Prostate gland (tissue), 2 donors: ENCODE measurements around the gene KRTAP4-16. TPM values are rescaled to one million over a fixed set of nuclear protein-coding genes. Genes with fewer than 3 reads are reported as not detected.
"Not testable (repeated sequence)": the region's sequence is repeated elsewhere in the genome, so short reads cannot be mapped to it uniquely, and the experiment has no call there.

Experiments
- DNase-seq: peaks from one replicate; pipeline ENCODE4 v3.0.0-alpha.2; 2019; ENCODE audit warnings: low spot score
- H3K27ac ChIP-seq, 2 donors: fragments of 200-600 bp; sonication (generic); 2 replicates each; pipeline ENCODE4 v1.5.1; 2017 to 2019
- H3K27me3 ChIP-seq: fragments of 200-600 bp; sonication (generic); replicated peaks from 2 replicates; pipeline ENCODE4 v1.5.1; 2019; ENCODE audit not compliant: insufficient read depth
- H3K36me3 ChIP-seq, 2 donors: fragments of 200-600 bp; sonication (generic); 1 replicate in 1 of 2; 2 replicates in 1 of 2; pipeline versions ENCODE4 v1.5.1 to v1.8.1; 2017 to 2019
- H3K4me1 ChIP-seq: fragments of 200-600 bp; sonication (generic); replicated peaks from 2 replicates; pipeline ENCODE4 v1.5.1; 2019
- H3K4me3 ChIP-seq, 2 donors: fragments of 200-600 bp; sonication (generic); 2 replicates each; pipeline ENCODE4 v1.5.1; 2017 to 2019
- H3K9me3 ChIP-seq: fragments of 200-600 bp; sonication (generic); 2 replicates; pipeline ENCODE4 v1.5.1; 2017
- POLR2A ChIP-seq: fragments of 450-650 bp; IDR thresholded peaks from one replicate; pipeline ENCODE4 v1.6.1; 2016; ENCODE audit warnings: antibody characterized with exemption, mild to moderate bottlenecking
- POLR2AphosphoS5 ChIP-seq: sonication (generic); formaldehyde crosslinking; IDR thresholded peaks from one replicate; pipeline ENCODE4 v1.6.1; 2017; ENCODE audit warnings: antibody characterized with exemption
- WGBS: methylation state at CpG from one replicate; pipeline ENCODE4 v1.1.5; 2018; 5-methylcytosine and 5-hydroxymethylcytosine counted together
- intact Hi-C: fragments of 100-400 bp; cut with DNase I; formaldehyde crosslinking; loops from one replicate; pipeline ENCODE4 v1.14.2; 2022
- total RNA-seq, 2 donors: library from RNA; depleted of rRNA; stranded (reverse); fragments of >200 nt; gene quantifications; one replicate each; pipeline ENCODE4 v1.1.0, GENCODE V29; 2016
- TF ChIP-seq, protein P1 (sequence below), 4 experiments: fragments of 200-600 bp in 2 of 4; fragments of 450-650 bp in 2 of 4; sonication (generic) in 2 of 4; IDR thresholded peaks; 1 replicate in 3 of 4; 2 replicates in 1 of 4; pipeline ENCODE4 v1.5.1; 2016 to 2019; ENCODE audit warnings: antibody characterized with exemption in 4 of 4, mild to moderate bottlenecking in 2 of 4, moderate library complexity in 2 of 4

The KRTAP4-16 gene
- total RNA-seq, 2 donors from 2014 or later, result not detected

DNA sequence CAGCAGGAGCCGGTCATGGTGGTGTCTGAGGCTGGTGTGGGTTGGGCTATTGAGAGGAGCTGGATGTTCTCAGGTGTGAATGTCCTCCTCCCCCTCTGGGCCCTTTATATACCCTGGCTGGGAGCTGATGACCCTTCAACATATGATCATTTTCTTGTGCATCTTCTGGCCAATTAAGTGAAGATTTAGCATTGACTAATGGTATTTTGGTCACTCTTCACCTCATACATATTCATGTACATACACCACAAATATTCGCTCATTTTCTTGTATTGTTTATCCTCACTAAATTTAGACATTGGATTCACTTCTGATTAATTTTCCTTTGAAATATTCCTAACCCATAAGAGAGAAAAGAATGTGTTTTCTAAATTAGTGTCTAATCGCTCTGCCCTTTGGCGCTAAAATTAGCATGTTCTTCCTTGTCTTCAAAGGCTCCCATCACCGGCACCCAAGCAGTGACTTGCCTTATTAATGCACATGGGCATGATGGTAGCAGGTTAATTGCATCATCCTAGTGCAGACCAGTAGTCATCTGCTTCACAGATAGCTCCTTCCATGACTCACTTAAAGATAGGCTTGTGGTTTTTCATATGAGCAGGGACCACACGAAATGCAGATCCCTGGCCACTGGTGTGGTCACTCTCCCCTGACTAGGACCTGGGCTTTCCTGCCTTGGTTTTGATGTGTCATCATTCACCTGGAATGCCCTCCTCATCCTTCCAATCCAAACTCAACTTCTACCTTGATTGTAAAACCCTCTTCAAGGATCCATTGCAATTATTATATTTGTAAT lies 36.0 kb downstream of the KRTAP4-16 start, which contains the start of gene KRTAP2-4:
Gene KRTAP2-4, minus strand, starts transcription at position 51 of the 796 bp plus-strand sequence. Its CDS starts 34 bp downstream, at position 17.
- no peak for DNase-seq
- intact Hi-C loops, result no loop called here
- 91% methylated on average over 6 of the region's 6 CpGs for WGBS

DNA sequence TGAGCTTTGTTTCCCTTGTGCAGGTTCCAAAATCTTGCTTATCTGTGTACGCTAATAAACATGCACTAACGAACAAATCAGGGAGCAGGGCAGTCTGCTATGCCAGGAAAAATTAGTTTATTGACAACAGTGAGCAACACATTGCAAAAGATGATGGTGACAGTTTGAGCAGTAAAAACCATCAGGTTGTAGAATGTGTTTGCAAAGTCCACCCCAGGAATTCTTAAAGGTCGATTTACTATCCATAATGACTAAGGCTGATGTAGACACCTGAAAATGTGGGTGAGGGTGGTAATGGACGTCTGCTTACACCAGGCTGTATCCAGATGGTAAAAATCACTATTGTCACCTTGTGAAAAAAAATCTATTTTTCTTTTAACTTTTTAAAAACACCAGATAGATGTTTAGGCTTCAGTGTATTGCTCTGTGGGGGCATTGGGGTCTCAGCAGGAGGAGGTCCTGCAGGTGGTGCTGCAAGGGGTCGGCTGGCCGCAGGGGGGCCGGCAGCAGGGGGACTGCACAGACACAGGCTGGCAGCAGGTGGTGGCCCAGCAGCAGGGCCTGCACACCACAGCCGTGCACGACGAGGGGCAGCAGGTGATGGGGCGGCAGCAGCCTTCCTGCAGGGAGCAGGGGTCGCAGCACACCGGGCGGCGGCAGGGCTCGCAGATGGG lies 36.9 kb downstream of the KRTAP4-16 start:
- intact Hi-C loops, result not testable (repeated sequence)
- 67% methylated on average over 8 of the region's 16 CpGs for WGBS

More for the DNA sequence above, 36.0 kb downstream of the KRTAP4-16 start, which contains the start of gene KRTAP2-4:
- TF ChIP-seq, protein P1, sequence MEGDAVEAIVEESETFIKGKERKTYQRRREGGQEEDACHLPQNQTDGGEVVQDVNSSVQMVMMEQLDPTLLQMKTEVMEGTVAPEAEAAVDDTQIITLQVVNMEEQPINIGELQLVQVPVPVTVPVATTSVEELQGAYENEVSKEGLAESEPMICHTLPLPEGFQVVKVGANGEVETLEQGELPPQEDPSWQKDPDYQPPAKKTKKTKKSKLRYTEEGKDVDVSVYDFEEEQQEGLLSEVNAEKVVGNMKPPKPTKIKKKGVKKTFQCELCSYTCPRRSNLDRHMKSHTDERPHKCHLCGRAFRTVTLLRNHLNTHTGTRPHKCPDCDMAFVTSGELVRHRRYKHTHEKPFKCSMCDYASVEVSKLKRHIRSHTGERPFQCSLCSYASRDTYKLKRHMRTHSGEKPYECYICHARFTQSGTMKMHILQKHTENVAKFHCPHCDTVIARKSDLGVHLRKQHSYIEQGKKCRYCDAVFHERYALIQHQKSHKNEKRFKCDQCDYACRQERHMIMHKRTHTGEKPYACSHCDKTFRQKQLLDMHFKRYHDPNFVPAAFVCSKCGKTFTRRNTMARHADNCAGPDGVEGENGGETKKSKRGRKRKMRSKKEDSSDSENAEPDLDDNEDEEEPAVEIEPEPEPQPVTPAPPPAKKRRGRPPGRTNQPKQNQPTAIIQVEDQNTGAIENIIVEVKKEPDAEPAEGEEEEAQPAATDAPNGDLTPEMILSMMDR (IDR thresholded peaks at IDR 0.05), result no peak
- H3K4me1 ChIP-seq, result no peaks in the 10 kb centered on the region
- no peak within 1 kb of the TSS for H3K4me3 ChIP-seq
- H3K27me3 ChIP-seq, result no peaks in the 10 kb centered on the region
- H3K36me3 ChIP-seq, result no peaks in the 10 kb centered on the region
- H3K27ac ChIP-seq, result no peak within 1 kb of the TSS
- no peaks in the 10 kb centered on the region for H3K9me3 ChIP-seq

DNA sequence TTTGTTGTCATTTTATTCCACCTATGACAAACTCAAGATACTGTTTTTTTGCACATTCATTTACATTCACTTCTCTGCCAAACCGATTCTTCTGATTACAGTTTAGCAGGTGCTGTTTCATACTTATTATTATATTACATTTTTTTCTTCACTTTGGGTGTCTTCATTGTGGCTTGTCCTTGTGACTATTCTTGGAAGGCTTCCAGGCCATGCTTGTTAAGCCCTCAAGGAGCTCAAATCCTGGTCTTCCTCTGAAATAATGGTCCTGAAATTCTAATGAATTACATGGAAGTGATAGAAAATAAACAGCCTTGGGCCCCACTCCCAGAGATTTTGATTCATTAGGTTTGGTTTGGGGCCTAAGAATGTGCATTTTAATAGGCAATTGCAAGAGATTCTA lies 37.7 kb downstream of the KRTAP4-16 start:
- TF ChIP-seq, protein P1 (IDR thresholded peaks at IDR 0.05), result no peak
- no peak for TF ChIP-seq POLR2A
- no peak for TF ChIP-seq POLR2AphosphoS5
- Histone ChIP-seq H3K27ac (no peak overlapping the region), H3K4me3 (no peak overlapping the region), H3K27me3 (no peaks in the 10 kb centered on the region), H3K4me1 (no peaks in the 10 kb centered on the region), H3K9me3 (no peaks in the 10 kb centered on the region), H3K36me3 (no peaks in the 10 kb centered on the region)
- no peak for DNase-seq
- intact Hi-C loops, result no loop called here
- 94% methylated on average over 1 of the region's 1 CpG for WGBS

More for the DNA sequence above, 36.9 kb downstream of the KRTAP4-16 start:
- H3K36me3 ChIP-seq, H3K9me3 ChIP-seq, H3K4me1 ChIP-seq, H3K27ac ChIP-seq, DNase-seq, H3K27me3 ChIP-seq, H3K4me3 ChIP-seq: not testable (repeated sequence)

DNA sequence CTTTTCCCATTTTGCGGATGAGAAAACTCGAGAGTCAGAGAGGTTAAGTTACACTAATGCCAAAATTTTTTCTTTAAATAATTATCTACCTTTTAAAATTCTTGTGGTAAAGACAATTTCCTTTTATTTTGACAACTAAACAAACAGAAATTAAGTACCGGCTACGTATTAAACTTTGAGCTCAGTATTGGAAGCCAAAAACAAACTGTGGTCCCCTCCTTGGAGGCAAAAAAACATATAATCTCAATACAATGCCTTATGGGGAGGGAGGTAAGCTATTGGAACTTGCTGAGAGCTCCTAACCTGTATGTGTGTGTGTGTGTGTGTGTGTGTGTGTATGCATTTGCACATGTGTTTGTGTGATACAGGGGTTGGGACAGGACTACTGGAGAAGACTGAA lies 38.6 kb downstream of the KRTAP4-16 start:
- intact Hi-C loops, result no loop called here
- no peaks in the 10 kb centered on the region for H3K4me1 ChIP-seq
- DNase-seq, result no peak
- H3K27me3 ChIP-seq, result no peaks in the 10 kb centered on the region
- H3K9me3 ChIP-seq, result no peaks in the 10 kb centered on the region
- WGBS, result 50% methylated on average over 4 of the region's 4 CpGs
- TF ChIP-seq POLR2AphosphoS5, result no peak
- TF ChIP-seq, protein P1 (IDR thresholded peaks at IDR 0.05), result no peak
- TF ChIP-seq POLR2A, result no peak
- no peak overlapping the region for H3K27ac ChIP-seq
- no peak overlapping the region for H3K4me3 ChIP-seq
- no peaks in the 10 kb centered on the region for H3K36me3 ChIP-seq

DNA sequence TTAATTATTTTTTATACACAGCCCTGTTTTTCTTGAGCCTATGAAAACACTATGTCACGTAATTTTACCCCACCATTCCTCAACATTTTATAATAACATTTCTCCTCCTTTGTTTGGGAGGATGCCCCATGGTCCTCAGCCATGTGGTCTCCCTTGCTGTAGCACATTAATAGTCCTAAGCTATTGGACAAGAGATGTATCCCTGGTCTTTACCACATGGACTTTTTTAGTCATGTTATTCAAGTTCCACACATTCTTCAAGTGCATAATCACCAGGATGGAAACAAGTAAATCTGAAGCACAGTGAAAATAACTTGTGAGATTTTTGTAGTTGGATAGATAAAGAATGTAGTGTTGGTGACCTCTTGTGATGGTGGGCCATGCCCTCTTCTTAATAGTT lies 40.0 kb downstream of the KRTAP4-16 start:
- no peaks in the 10 kb centered on the region for H3K4me1 ChIP-seq
- H3K27me3 ChIP-seq, result no peaks in the 10 kb centered on the region
- no peak overlapping the region for H3K27ac ChIP-seq
- no peak for DNase-seq
- no peaks in the 10 kb centered on the region for H3K36me3 ChIP-seq
- intact Hi-C loops, result no loop called here
- WGBS, result 57% methylated on average over 1 of the region's 1 CpG
- no peaks in the 10 kb centered on the region for H3K9me3 ChIP-seq
- TF ChIP-seq POLR2A, result no peak
- TF ChIP-seq POLR2AphosphoS5, result no peak
- H3K4me3 ChIP-seq, result no peak overlapping the region
